DMS53 treated with DMSO at 0.1 percent for 48 hours (cell line): ENCODE measurements around the gene RIPPLY3.
"Not testable (repeated sequence)": the region's sequence is repeated elsewhere in the genome, so short reads cannot be mapped to it uniquely, and the experiment has no call there.

ENCODE experiments used
- DNase-seq: peaks from one replicate; lab custom pipeline; 2025; ENCODE audit not compliant: unreplicated experiment; lab: John Stamatoyannopoulos, UW

RIPPLY3 gene

DNA sequence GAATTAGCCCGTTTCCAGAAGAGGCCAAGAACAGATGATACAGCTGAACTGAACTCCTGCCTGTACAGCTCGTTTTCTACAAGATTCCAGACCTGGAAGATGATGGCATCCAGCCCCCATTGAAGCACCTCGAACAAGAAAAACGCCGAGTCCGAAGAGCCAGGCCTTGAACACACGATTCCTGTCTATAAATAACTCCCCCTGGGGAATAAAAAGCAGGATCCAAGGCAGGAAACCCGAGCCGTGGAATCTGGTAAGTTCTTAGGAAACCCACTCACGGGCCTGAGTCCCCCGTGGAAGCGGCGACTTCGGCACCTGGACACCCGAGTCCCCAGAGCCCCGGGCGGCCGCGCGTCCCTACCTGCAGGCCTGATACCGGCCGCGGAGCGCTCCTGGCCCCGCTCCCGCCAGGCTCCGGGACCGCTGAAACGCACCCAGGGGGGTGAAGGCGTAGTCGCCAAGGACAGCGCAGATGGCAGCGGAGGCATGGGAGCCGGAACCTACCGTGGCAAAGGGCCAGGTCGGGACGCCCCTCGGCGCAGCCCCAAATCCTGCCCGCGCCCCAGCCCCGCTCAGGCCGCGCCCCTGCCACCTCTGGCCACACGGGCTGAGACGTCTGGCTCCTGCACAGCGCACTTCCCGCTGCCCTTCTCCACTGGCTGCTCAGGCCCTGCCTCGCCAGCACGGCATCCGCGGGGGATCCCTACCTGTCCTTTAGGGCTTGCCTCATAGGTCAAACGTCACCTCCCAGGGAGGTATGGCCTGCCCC lies 26.0 kb upstream of the RIPPLY3 start:
- DNase-seq, result peak; percentile 15

DNA sequence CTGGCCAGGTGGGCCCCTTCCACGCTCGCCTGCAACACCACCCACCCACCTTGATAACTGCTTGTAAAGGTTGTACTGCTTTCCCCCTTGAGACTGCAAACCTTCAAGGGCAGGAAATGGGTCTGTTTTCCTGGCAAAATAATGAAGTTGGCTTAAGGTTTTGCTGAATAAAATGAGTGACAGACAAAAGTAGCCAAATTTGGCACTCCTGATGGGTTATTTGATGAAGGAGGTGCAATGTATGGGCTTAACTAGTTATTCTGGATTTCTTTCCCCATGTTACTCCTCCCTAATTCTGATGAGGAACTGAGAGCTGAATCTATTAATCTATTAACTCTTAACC lies 25.5 kb upstream of the RIPPLY3 start:
- DNase-seq, result no peak

DNA sequence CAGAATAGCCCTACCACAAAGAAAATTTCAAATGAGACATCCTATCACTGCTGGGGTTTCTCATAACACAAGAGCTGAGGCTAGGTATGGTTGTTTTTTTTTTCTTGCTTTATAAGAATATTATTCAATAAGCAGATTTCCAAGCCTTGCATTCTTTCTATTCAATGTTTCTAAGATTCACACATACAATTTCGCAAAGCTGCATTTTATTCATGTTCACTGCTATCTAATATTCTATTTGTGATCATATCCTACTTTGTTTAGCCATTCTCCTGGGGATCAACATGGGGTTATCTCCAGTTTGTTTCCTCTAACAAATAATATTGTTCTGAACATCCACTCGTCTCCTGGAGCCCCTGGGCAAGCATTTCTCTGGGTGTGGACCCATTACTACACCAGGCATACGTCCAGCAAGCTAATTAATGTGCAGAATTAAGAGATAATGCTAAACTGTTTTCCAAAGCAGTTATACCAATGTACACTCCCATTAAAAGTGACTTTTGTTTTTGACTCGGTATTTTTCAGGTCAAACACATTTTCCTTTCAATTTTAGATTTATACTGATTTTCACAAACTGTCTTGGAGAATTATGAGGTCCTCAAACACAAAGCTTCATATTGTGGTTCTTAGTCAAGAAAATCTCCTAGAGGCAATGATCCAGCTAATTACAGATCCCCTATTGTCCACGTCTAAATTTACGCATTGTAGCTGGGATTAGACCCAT lies 24.4 kb upstream of the RIPPLY3 start:
- no peak for DNase-seq

GRCh38 chr21:36985751-36986594 lies 20.5 kb upstream of the RIPPLY3 start:
- no peak for DNase-seq

- no peak for DNase-seq
Observed at GRCh38 chr21:36987845-36988244, 18.7 kb upstream of the RIPPLY3 start.

GRCh38 chr21:36988536-36988935 lies 18.0 kb upstream of the RIPPLY3 start:
- no peak for DNase-seq

GRCh38 chr21:36989199-36989698 lies 17.3 kb upstream of the RIPPLY3 start:
- DNase-seq, result not testable (repeated sequence)

- DNase-seq, result peak; percentile 73
Observed at GRCh38 chr21:36989699-36990507, 16.6 kb upstream of the RIPPLY3 start.

- DNase-seq, result no peak
Observed at GRCh38 chr21:36990508-36991205, 15.8 kb upstream of the RIPPLY3 start.

DNA sequence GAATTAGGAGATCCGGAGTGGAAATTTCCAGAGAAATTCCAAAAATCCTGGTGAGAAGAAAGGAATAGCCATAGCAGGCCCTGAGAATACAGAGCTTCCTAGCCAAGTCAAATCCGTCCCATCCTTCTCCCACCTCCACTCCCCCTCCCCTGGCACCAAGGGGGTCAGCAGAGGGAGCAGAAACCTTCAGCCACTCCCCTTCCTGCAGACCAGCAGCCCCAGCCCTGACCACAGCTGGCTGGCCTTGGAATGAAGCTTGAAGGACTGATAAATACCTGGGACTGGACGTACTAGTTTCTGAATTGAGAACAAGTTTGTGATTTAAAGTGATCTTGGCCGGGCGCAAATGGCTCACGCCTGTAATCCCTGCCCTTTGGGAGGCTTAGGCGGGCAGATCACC lies 13.8 kb upstream of the RIPPLY3 start:
- DNase-seq, result no peak

DNA sequence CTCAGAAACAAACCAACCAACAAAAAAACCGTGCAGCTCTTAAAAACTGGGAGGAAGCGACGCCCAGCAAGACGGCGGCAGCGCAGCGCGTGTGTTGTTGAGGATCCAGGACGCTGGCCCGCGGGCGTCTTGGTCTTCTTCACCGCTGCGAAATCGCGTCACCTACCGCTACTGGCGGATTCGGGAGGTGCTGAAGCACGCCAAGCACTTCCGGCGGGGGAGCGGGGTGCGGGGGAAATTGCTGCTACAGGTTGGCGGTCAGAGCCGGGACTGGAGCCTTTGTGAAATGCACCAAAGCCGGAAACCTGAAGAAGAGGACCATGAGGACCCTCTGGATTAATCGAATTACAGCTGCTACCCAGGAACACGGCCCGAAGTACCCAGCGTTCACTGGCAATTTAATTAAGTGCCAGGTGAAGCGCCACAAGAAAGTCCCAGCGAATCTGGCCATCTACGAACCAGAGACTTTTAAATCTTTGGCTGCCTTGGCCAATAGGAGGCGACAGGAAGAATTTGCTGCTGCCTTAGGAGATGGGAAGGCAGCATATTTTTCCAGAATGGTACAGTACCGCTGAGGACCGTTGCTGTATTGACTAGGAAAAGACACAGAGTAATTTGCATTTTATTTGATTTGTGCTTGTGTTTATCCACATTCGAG lies 11.9 kb upstream of the RIPPLY3 start:
- DNase-seq, result no peak

DNA sequence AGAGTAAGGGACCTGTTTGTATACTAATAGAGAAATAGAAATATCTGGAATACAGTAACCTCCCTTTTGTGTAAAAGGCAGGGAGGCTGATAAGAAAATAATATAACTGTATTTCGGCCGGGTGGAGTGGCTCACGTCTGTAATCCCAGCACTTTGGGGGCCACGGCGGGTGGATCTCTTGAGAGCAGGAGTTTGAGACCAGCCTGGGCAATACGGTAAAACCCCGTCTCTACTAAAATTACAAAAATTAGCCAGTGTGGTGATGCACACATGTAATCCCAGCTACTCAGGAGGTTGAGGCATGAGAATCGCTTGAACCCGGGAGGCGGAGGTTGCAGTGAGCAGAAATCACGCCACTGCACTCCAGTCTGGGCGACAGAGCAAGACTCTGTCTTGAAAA lies 11.2 kb upstream of the RIPPLY3 start:
- not testable (repeated sequence) for DNase-seq

DNA sequence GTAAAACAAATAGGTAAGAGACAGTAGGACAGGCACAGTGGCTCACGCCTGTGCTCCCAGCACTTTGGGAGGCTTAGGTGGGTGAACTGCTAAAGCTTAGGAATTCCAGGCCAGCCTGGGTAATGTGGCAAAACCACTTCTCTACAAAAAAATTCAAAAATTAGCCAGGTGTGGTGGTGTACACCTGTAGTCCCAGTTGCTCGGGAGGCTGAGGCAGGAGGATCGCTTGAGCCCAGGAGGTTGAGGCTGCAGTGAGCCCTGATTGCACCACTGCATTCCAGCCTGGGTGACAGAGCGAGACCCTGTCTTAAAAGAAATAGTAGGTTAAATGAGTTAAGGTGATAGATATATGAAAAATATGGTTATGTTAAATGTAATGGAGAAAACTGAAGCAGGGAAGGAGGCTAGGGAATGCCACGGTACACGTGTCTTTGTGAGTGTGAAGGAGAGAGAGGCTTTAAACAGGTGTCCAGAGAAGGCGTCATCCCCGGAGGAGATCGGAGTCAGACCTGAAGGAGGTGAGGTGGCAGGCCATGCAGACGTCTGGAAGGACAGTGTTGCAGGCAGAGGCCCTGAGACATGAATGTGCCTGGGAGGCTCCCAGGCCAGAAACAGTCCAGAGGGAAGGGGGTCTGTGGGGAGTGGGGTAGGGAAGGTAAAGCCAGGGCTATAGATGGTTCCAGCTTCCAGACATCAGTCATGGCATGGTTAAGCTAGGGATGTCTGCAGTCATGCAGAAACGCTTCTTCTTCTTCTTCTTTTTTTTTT lies 7.2 kb upstream of the RIPPLY3 start:
- no peak for DNase-seq

DNA sequence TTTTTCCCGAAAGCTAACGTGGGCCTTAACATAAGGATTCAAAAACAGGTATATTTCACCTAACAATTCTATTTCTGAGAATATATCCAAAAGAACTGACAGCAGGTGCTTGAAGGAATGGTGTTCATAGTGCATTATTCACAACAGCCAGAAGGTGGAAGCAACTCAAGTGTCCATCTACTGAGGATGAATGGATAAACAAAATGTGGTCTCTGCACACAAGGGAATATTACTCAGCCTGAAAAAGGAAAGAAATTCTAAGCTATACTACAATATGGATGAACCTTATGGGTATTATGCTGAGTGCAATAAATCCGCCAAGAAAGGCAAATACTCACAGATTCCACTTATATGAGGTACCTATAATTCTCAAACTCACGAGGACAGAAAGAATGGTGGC lies 6.1 kb upstream of the RIPPLY3 start:
- no peak for DNase-seq

- no peak for DNase-seq
Observed at GRCh38 chr21:37001441-37001840, 5.1 kb upstream of the RIPPLY3 start.

- DNase-seq, result not testable (repeated sequence)
Observed at GRCh38 chr21:37002851-37003250, 3.7 kb upstream of the RIPPLY3 start.

DNA sequence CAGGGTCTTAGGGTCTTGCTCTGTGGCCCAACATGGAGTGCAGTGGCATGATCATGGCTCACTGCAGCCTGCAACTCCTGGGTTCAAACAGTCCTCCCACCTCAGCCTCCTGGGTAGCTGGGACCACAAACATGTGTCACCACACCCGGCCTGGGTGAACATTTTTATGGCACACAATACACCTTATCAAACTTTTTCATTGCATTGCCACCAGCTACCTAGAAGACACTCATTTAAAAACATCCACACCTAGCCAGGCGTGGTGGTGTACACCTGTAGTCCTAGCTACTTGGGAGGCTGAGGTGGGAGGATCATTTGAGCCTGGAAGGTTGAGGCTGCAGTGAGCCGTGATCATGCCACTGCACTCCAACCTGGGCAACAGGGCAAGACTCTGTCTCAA lies 2.6 kb upstream of the RIPPLY3 start:
- DNase-seq, result not testable (repeated sequence)

DNA sequence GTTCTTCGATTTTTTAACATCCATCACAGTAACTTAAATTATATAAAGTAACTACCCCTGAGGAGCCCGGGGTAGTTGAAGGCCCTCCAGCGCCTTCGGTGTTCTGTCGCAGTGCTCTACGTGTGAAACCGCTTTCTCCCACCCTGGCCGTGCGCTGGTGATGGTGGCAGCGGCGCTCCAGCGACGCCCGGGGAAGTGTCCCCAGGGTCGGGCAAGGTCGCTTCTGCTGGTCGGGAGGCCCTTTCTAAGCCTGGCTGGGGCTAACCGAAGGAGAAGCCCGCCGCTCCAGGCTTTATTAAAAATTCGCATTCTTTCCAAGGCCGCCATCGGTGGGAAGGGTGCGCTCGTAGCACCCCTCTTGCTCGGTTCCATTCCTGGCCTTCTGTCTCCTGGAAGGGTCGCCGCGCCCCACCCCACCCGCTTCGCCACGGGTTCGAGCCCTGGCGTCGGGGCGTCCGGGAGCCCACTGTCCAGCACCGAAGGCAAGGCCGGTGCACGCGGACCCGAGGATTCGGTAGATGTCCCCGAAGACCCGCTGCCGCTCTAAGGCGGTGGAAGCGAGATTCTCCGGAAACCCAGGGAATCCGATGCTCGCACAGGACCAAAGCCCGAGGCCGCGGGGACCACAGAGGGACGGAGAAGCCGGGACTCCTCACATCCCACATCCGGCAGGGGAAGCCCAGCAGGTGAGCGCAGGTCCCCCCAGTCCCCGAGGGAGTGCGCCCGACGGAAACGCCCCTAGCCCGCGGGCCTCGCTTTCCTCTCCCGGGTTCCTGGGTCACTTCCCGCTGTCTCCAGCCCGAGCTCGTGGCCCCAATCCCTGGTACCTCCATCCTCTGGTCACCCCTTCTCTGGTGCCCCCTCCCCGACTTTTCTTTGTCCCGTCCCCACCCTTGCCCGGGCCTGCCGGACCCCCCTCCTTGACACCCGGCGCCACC lies 685 bp upstream of the RIPPLY3 start:
- no peak for DNase-seq
